WI38 (cell line): Measurements from ENCODE around the gene ABCG4.
A peak's percentile ranks its signal among the peaks of the same experiment; 100 is the strongest.

Experiments
- H3K4me3 ChIP-seq: 2 replicates; pipeline ENCODE4 v1.5.1; 2011; ENCODE audit warnings: low read depth, mild to moderate bottlenecking, control low read depth, low read length
- TF ChIP-seq, protein P1 (sequence below): IDR thresholded peaks from 2 replicates; pipeline ENCODE4 v1.5.1; 2012; ENCODE audit warnings: low read depth, mild to moderate bottlenecking, control low read depth, low read length

Gene ABCG4

DNA sequence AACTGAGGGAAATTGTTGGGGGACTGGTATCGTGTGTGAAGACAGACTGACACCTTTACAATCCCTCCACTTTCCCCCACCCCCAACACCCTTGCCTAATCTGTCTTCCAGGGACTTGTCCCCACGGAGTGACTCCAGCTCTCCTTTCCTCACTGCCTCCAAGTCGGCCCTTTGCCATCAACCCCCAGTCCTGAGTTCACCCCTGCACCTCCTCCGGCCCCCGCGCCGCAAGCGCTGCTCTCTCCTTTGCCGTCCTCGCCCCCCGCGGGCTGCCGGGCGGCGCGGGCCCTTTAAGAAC, 183 bp upstream of the ABCG4 start:
- TF ChIP-seq, protein P1, sequence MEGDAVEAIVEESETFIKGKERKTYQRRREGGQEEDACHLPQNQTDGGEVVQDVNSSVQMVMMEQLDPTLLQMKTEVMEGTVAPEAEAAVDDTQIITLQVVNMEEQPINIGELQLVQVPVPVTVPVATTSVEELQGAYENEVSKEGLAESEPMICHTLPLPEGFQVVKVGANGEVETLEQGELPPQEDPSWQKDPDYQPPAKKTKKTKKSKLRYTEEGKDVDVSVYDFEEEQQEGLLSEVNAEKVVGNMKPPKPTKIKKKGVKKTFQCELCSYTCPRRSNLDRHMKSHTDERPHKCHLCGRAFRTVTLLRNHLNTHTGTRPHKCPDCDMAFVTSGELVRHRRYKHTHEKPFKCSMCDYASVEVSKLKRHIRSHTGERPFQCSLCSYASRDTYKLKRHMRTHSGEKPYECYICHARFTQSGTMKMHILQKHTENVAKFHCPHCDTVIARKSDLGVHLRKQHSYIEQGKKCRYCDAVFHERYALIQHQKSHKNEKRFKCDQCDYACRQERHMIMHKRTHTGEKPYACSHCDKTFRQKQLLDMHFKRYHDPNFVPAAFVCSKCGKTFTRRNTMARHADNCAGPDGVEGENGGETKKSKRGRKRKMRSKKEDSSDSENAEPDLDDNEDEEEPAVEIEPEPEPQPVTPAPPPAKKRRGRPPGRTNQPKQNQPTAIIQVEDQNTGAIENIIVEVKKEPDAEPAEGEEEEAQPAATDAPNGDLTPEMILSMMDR: no peak
- H3K4me3 ChIP-seq: peak overlapping the region; percentile 65

DNA sequence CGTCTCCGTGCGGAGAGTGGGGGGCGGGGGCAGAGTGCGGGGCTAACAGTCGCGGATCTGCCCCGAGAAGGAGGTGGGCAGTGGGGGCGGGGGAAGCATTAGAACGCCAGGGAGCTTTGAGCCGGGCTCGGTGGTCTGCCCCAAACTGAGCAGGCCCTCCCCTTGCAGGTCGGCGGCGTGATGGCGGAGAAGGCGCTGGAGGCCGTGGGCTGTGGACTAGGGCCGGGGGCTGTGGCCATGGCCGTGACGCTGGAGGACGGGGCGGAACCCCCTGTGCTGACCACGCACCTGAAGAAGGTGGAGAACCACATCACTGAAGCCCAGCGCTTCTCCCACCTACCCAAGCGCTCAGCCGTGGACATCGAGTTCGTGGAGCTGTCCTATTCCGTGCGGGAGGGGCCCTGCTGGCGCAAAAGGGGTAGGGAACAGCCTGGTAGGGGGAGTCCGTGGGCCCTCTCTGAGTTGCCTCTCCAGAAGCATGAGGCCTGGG, 979 bp downstream of the ABCG4 start:
- H3K4me3 ChIP-seq: peak overlapping the region; percentile 65; the same call in 1 of the 2 replicates
- TF ChIP-seq, protein P1: no peak

DNA sequence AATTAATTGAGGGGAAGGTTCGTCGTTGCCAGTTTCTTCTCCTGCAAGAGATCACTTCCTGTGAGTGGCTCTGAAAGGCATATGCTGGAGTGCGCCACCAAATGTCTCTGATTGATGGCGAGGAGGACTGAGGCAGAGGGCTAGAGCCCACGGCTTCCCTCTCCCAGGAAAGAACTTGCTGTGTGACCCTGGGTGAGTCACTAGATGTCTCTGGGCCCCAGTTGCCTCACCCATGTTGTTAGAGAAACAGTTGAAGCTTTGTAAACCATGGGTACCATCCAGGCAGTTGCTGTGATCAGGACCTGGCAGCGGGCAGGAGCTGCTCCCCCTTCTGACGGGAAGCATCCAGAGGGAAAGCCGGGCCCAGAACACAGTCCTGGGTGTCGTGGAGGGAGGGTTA, 3.2 kb downstream of the ABCG4 start:
- TF ChIP-seq, protein P1: no peak

DNA sequence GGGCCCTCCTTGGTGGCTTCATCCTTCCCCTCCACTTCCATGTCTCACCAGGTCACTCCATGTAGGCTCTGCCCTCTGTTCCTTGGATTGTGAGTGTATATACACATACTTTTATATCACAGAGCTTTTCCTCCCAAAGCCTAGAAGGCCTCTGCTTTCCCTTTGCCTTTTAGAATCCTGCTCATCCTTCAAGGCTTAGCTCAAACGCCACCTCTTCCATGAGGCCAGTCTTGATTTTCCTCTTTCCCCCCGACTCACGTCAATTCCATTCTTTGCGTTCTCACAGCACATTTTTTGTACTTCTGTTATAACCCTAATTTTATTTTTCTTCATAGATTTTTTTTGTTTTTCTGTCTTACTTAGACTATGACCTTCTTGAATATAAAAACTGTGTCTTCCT, 3.8 kb downstream of the ABCG4 start:
- no peak overlapping the region for H3K4me3 ChIP-seq
- TF ChIP-seq, protein P1: no peak

More for the DNA sequence above, 3.2 kb downstream of the ABCG4 start:
- no peak overlapping the region for H3K4me3 ChIP-seq

DNA sequence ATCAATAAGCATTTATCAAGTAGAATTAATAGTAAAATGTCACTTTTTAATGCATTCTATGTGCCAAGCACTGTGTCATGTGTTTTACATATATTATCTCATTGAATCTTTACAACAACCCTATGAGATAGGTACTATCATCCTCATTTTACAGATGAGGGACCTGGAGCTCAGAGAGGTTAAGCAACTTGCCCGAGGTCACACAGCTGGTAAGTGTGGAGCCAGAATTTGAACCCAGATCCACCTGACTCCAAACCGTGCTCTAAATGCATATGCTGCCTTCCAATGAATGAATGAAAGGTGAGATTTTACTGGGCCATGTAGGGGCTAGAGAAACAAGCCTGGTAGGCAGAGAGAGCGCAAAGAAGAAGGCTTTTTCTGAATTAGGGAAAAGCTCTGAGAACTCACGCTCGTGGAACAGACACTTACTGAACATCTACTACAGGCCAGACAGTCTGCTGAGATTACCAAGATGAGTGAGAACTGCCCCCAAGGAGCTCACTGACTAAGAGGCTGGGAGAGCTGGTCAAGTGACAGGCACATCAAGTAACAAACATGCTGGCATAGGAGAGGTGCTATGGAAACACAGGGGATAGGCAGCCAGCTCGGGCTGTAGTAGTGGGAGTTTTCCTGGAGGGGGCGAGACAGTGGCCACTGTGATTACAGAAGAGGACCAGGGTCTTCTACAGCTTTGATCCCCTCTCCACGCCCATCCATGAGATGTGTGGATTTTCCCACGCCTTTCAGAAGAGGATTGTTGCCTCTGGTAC, 4.4 kb downstream of the ABCG4 start:
- TF ChIP-seq, protein P1: no peak
- no peak overlapping the region for H3K4me3 ChIP-seq

DNA sequence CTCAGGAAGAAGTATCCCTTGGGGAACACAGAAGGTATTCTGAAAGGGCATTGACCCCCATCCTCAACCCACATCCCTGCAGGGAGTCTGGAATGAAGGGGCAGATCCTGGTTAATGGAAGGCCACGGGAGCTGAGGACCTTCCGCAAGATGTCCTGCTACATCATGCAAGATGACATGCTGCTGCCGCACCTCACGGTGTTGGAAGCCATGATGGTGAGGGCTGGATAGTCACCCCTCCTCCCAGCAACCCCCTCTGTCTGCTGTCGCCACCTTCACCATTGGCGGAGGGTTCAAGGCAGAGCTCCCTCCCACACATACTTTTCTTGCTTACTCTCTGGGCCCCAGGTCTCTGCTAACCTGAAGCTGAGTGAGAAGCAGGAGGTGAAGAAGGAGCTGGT, 5.3 kb downstream of the ABCG4 start:
- TF ChIP-seq, protein P1: no peak
- no peak overlapping the region for H3K4me3 ChIP-seq

DNA sequence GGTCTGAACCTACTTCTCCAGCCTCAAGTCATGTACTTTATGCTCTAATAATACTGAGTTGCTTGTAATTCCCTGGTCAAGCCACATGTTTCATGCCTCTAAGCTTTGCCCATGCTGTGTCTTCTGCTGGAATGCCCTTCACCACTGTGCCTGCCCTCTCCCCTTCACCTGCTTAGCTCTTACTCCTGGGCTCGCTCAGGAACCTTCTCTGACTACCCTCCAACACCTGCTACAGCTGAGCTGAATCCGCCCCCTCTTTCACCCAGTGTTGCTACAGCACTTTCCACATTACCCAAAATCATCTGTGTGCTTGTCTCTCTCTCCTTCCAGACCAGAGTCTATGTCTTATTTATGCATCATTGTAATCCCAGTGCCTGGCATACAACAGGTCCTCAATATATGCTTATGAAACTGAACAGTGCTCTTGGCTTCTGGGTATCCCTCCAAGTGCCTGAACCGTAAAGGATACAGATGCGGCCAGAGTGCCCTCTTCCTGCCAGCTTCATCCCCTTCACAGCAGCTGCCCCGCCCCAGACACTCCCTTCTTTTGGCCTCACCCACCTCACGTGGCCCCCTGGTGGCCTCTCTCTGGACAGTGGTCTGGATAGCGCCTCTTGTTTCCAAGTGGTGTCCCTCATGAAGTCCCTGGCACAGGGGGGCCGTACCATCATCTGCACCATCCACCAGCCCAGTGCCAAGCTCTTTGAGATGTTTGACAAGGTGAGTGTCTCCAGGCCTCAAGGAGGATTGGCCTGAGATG, 7.1 kb downstream of the ABCG4 start:
- TF ChIP-seq, protein P1: 0 out of 2 replicates have a peak, but pooled peaks have one; percentile 14
- no peak overlapping the region for H3K4me3 ChIP-seq
